GM18951 (cell line): Measurements from ENCODE around the gene MNAT1.

Experiments
- POLR2A ChIP-seq: IDR thresholded peaks from 4 replicates; pipeline ENCODE4 v1.6.1; 2011; ENCODE audit warnings: mild to moderate bottlenecking; ENCODE audit not compliant: insufficient read length, insufficient read depth; ENCODE audit errors: extremely low read depth
- in situ Hi-C: fragments of 300-500 bp; cut with MboI; formaldehyde crosslinking; loops from one replicate; pipeline ENCODE4 v1.12.0; 2022; ENCODE audit warnings: low sequenced_read_pairs, mixed read lengths, inconsistent platforms; ENCODE audit not compliant: unreplicated experiment

MNAT1 gene

GRCh38 chr14:60980811-60981632, 246.5 kb downstream of the MNAT1 start, which contains the start of the genes SLC38A6 and TRMT5:
TSS of gene SLC38A6 (plus strand) at chr14:60981245. CDS start at chr14:60981278, 33 bp downstream.
TSS of gene TRMT5 (minus strand) at chr14:60981079. CDS start at chr14:60980973, 106 bp downstream.
- in situ Hi-C loops: no loop called here
- peak; percentile 81 for TF ChIP-seq POLR2A

- in situ Hi-C loops: no loop called here
- TF ChIP-seq POLR2A: no peak
Observed at GRCh38 chr14:60981633-60982455, 247.3 kb downstream of the MNAT1 start.

- in situ Hi-C loops: no loop called here
- TF ChIP-seq POLR2A: no peak
Observed at GRCh38 chr14:60984196-60984595, 249.6 kb downstream of the MNAT1 start.

GRCh38 chr14:60986500-60986899, 251.9 kb downstream of the MNAT1 start:
- in situ Hi-C loops: no loop called here
- TF ChIP-seq POLR2A: no peak

GRCh38 chr14:60989599-60989998, 255.0 kb downstream of the MNAT1 start:
- TF ChIP-seq POLR2A: no peak
- in situ Hi-C loops: no loop called here

- no peak for TF ChIP-seq POLR2A
- in situ Hi-C loops: no loop called here
Observed at GRCh38 chr14:60998617-60999016, 264.1 kb downstream of the MNAT1 start.

- in situ Hi-C loops: no loop called here
- no peak for TF ChIP-seq POLR2A
Observed at GRCh38 chr14:60999536-60999935, 265.0 kb downstream of the MNAT1 start.

- TF ChIP-seq POLR2A: no peak
- in situ Hi-C loops: no loop called here
Observed at GRCh38 chr14:61003571-61003970, 269.0 kb downstream of the MNAT1 start.

GRCh38 chr14:61019537-61019936, 285.0 kb downstream of the MNAT1 start:
- in situ Hi-C loops: no loop called here
- TF ChIP-seq POLR2A: no peak
